GM12864 (cell line): ENCODE results near the gene ZNHIT1.

Experiments used
- DNase-seq: peaks from one replicate; pipeline ENCODE4 v3.0.0-alpha.2; 2011; ENCODE audit warnings: low read depth
- H3K4me3 ChIP-seq: 2 replicates; pipeline ENCODE4 v1.5.1; 2011; ENCODE audit warnings: mild to moderate bottlenecking, low read depth, low read length, control low read depth
- TF ChIP-seq, protein P1 (sequence below): IDR thresholded peaks from 2 replicates; pipeline ENCODE4 v1.5.1; 2011; ENCODE audit warnings: low read depth, mild to moderate bottlenecking, moderate library complexity, low read length, control low read depth, inconsistent platforms; ENCODE audit errors: missing control alignments

ZNHIT1 gene

DNA sequence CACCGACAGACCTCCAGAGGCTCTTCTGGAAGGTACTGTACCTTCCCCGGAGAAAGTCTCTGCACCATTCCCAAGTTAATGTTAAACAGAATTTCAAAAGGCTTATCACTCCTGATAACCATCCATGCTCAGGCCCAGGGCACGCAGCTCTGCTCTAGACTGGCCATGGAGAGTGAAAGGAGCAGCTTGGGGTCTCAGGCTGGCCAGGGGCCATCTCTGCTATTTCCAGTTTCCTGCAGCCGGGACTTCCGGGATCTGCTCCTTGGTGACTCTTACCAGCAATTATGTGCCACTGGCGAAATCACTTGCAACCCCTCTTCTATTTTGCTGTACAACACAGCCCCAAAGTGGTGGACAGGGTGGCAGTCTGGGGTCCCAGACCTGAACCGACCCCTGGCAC is 13.7 kb downstream of the ZNHIT1 start:
- DNase-seq: no peak
- TF ChIP-seq, protein P1, sequence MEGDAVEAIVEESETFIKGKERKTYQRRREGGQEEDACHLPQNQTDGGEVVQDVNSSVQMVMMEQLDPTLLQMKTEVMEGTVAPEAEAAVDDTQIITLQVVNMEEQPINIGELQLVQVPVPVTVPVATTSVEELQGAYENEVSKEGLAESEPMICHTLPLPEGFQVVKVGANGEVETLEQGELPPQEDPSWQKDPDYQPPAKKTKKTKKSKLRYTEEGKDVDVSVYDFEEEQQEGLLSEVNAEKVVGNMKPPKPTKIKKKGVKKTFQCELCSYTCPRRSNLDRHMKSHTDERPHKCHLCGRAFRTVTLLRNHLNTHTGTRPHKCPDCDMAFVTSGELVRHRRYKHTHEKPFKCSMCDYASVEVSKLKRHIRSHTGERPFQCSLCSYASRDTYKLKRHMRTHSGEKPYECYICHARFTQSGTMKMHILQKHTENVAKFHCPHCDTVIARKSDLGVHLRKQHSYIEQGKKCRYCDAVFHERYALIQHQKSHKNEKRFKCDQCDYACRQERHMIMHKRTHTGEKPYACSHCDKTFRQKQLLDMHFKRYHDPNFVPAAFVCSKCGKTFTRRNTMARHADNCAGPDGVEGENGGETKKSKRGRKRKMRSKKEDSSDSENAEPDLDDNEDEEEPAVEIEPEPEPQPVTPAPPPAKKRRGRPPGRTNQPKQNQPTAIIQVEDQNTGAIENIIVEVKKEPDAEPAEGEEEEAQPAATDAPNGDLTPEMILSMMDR: no peak
- no peak overlapping the region for H3K4me3 ChIP-seq

DNA sequence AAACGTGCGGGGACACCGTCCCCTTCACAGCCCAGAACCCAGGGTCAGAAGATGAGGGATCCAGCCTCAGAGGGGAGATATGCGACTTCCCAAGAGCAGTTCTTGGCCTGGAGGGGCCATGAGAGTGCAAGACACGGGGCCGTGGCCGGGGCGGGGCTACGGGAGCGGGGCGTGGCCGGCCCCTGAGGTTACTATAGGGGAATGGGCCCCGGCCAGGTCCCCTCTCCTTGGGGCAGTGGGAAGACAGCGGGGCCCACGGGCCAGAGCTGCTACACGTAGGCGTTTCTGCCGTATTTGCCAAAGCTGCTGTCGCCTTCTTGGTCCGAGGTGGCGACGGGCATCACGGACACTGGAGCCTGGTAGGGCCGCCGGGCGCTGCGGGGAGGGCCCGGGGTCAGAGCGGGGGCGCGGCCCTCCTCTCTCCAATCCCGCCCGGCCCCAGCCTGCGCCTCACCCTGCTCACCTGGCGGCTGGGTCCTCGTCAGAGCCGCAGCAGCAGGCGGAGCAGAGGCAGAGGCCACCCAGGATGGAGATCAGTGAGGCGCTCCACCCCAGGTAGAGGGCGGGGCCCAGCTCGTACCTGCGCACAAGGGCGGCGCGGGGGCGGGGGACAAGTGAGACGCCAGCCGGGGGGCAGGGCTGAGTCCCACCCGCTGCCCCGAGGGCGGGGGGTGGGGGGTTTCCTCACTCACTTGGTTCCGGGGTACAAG is 14.3 kb downstream of the ZNHIT1 start:
- no peak for DNase-seq
- TF ChIP-seq, protein P1: no peak
- no peak overlapping the region for H3K4me3 ChIP-seq

DNA sequence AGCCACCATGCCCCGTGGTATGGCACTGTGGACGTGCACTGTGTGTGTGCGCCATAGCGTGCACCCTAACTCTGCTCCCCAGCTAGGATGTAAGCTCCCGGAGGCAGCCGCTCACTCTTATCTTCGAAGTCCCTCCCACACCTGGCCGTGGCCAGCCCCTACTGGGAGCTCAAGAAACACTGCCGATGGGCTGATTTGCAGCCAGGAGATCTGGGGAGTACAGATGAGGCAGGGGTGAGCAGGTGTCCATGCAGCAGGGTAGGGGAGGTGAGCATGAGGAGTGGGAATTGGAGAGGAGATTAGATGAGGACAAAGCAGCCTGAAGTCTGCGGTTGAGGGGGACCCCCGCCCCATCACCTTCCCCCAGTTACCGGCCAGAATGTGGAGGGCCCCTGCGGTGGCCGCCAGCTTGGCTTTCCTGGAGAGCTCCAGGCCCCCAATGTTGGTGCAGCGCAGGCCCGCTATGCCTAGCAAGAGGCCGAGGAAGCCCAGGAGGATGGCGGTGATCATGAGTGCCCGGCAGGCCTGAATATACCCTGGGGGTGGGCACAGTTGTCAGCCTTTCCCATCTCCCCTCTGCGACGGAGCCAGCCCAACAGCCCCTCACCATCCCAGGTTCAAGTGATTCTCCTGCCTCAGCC is 16.1 kb downstream of the ZNHIT1 start:
- TF ChIP-seq, protein P1: no peak
- no peak for DNase-seq
- no peak overlapping the region for H3K4me3 ChIP-seq

DNA sequence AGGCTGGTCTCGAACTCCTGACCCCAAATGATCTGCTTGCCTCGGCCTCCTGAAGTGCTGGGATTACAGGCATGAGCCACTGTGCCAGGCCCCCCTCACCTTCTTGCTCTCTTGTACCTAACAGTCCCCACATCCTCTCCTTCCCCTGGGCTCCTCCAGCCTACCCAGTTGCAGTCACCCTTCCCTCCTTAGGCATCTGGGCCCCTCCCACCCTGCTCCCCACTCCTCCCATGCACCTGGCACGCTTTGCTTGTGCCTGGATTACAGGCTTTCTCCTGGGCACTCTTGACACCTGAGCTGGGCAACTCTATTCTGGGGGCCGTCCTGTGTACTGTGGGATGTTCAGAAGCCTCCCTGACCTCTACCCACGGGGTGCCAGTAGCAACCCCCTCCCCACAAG is 16.7 kb downstream of the ZNHIT1 start:
- no peak for DNase-seq
- H3K4me3 ChIP-seq: no peak overlapping the region
- TF ChIP-seq, protein P1: no peak

DNA sequence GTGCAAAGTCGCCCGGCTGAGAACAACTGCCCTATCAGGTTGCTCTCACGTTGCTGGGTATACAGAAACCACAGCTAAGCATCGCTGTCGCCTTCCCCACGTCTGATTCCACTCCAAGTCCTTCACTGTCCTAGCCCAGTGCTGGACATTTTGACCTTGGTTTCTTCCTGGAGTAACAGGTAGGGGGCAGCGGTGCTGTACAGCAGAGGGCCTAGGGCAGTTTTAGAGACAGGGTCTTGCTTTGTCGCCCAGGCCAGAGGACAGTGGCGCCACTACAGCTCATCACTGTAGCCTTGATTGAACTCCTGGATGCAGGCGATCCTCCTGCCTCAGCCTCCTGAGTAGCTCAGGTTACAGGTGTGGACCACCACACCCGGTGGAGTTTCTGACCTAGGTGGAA is 17.1 kb downstream of the ZNHIT1 start:
- TF ChIP-seq, protein P1: peak; percentile 25
- no peak for DNase-seq
- no peak overlapping the region for H3K4me3 ChIP-seq

- TF ChIP-seq, protein P1: no peak
- H3K4me3 ChIP-seq: no peak overlapping the region
- DNase-seq: no peak
These were observed 17.6 kb downstream of the ZNHIT1 start for GRCh38 chr7:101235522-101235921.

- TF ChIP-seq, protein P1: no peak
These were observed 18.4 kb downstream of the ZNHIT1 start for GRCh38 chr7:101236292-101236835.

More at GRCh38 chr7:101236292-101236835, 18.4 kb downstream of the ZNHIT1 start:
- H3K4me3 ChIP-seq: no peak overlapping the region
- DNase-seq: no peak
